SK-MEL-5 (cell line): ENCODE measurements around the gene INPP5D. TPM values are rescaled to one million over a fixed set of nuclear protein-coding genes. Genes with fewer than 3 reads are reported as not detected.
"Not testable (repeated sequence)": the region's sequence is repeated elsewhere in the genome, so short reads cannot be mapped to it uniquely, and the experiment has no call there.

Source experiments
- DNase-seq: peaks from one replicate; pipeline ENCODE4 v3.0.0-alpha.2; 2016; ENCODE audit warnings: low read depth, low spot score
- in situ Hi-C: cut with HindIII; loops from 2 replicates; pipeline ENCODE4 v1.10.0; 2016; ENCODE audit warnings: low sequenced_read_pairs, high pct_unique_total_duplicates, low pct_unique_long_range_greater_than_20kb
- total RNA-seq: library from RNA; depleted of rRNA; stranded (reverse); fragments of >200 nt; shearing (Covaris generic); gene quantifications from 2 replicates; pipeline ENCODE4 v1.2.3, GENCODE V29; 2014

Gene INPP5D
- total RNA-seq, 1 experiment from 2014 or later, result 0.50 TPM

GRCh38 chr2:233047206-233047605, 12.9 kb upstream of the INPP5D start:
- in situ Hi-C loops, result no loop called here
- no peak for DNase-seq

GRCh38 chr2:233047667-233048066, 12.5 kb upstream of the INPP5D start:
- in situ Hi-C loops, result no loop called here
- DNase-seq, result no peak

- in situ Hi-C loops, result no loop called here
- no peak for DNase-seq
Observed at GRCh38 chr2:233048569-233049193, 11.5 kb upstream of the INPP5D start.

GRCh38 chr2:233049194-233049761, 10.9 kb upstream of the INPP5D start:
- in situ Hi-C loops, result no loop called here
- no peak for DNase-seq

GRCh38 chr2:233051241-233052149, 8.6 kb upstream of the INPP5D start:
- DNase-seq, result no peak
- in situ Hi-C loops, result no loop called here

GRCh38 chr2:233052517-233052916, 7.6 kb upstream of the INPP5D start:
- in situ Hi-C loops, DNase-seq: not testable (repeated sequence)

GRCh38 chr2:233053928-233054784, 6.0 kb upstream of the INPP5D start:
- in situ Hi-C loops, result no loop called here
- peak; percentile 53 for DNase-seq

GRCh38 chr2:233055362-233055761, 4.8 kb upstream of the INPP5D start:
- in situ Hi-C loops, result no loop called here
- DNase-seq, result no peak

GRCh38 chr2:233056961-233057605, 3.1 kb upstream of the INPP5D start:
- no peak for DNase-seq
- in situ Hi-C loops, result no loop called here

GRCh38 chr2:233058717-233059546, 1.2 kb upstream of the INPP5D start:
- in situ Hi-C loops, result no loop called here
- no peak for DNase-seq

GRCh38 chr2:233059547-233059796, 670 bp upstream of the INPP5D start:
- DNase-seq, result no peak
- in situ Hi-C loops, result no loop called here

- in situ Hi-C loops, result no loop called here
Observed at GRCh38 chr2:233060501-233060979, 398 bp downstream of the INPP5D start.

GRCh38 chr2:233060980-233061590, 943 bp downstream of the INPP5D start:
- no peak for DNase-seq
- in situ Hi-C loops, result no loop called here

More at GRCh38 chr2:233060501-233060979, 398 bp downstream of the INPP5D start:
- DNase-seq, result no peak

- DNase-seq, result no peak
- in situ Hi-C loops, result no loop called here
Observed at GRCh38 chr2:233061591-233062450, 1.7 kb downstream of the INPP5D start.

- no peak for DNase-seq
- in situ Hi-C loops, result no loop called here
Observed at GRCh38 chr2:233062451-233062850, 2.3 kb downstream of the INPP5D start.

- in situ Hi-C loops, result no loop called here
- DNase-seq, result no peak
Observed at GRCh38 chr2:233062946-233063268, 2.8 kb downstream of the INPP5D start.
